WTC11 (cell line): ENCODE results near the gene SPI1. TPM values are rescaled to one million over a fixed set of nuclear protein-coding genes. Genes with fewer than 3 reads are reported as not detected.

Experiments used
- ATAC-seq: fragments of 200-7000 bp; cut with Tn5 transposase; 2 replicates; pipeline ENCODE4 v1.10.0; 2021; ENCODE audit warnings: mild to moderate bottlenecking, moderate library complexity
- CTCF ChIA-PET: fragments of 300-600 bp; sonication (Branson Sonifier 250); formaldehyde crosslinking; loops from one replicate; lab custom pipeline; 2021; ENCODE audit warnings: antibody characterized with exemption; lab: Charles Lee
- POLR2A ChIA-PET: fragments of 350-600 bp; sonication (Branson Sonifier 250); formaldehyde crosslinking; loops from one replicate; lab custom pipeline; 2021; ENCODE audit warnings: antibody characterized with exemption; lab: Charles Lee
- DNase-seq: peaks from one replicate; pipeline ENCODE4 v3.0.0; 2021; ENCODE audit warnings: low spot score
- H3K27ac Mint-ChIP-seq: 2 replicates; pipeline ENCODE4 v1.8.0; 2021; ENCODE audit warnings: mixed read lengths
- H3K27me3 Mint-ChIP-seq: 2 replicates; pipeline ENCODE4 v1.8.0; 2021; ENCODE audit warnings: low read depth, mild to moderate bottlenecking, moderate library complexity, mixed read lengths
- H3K36me3 Mint-ChIP-seq: 2 replicates; pipeline ENCODE4 v1.8.0; 2021; ENCODE audit warnings: mixed read lengths
- H3K4me1 Mint-ChIP-seq: 2 replicates; pipeline ENCODE4 v1.8.0; 2022; ENCODE audit warnings: mixed read lengths
- H3K4me3 Mint-ChIP-seq: 2 replicates; pipeline ENCODE4 v1.8.0; 2021; ENCODE audit warnings: mild to moderate bottlenecking, moderate library complexity, mixed read lengths
- H3K9me3 Mint-ChIP-seq: 2 replicates; pipeline ENCODE4 v1.8.0; 2021; ENCODE audit warnings: mixed read lengths
- AFF4 ChIP-seq: sonication (generic); formaldehyde crosslinking; IDR thresholded peaks from 2 replicates; pipeline ENCODE4 v1.8.1; 2023; ENCODE audit warnings: mild to moderate bottlenecking, missing genetic modification reagents, borderline replicate concordance
- NFE2L1 ChIP-seq: sonication (generic); formaldehyde crosslinking; IDR thresholded peaks from 2 replicates; pipeline ENCODE4 v1.8.1; 2023; ENCODE audit warnings: missing genetic modification reagents
- NR1H2 ChIP-seq: sonication (generic); formaldehyde crosslinking; IDR thresholded peaks from 2 replicates; pipeline ENCODE4 v1.9.0; 2021; ENCODE audit warnings: mild to moderate bottlenecking, moderate library complexity, missing genetic modification reagents
- PRDM15 ChIP-seq: sonication (generic); formaldehyde crosslinking; IDR thresholded peaks from 2 replicates; pipeline ENCODE4 v1.8.0; 2022; ENCODE audit warnings: missing genetic modification reagents
- RELA ChIP-seq: sonication (generic); formaldehyde crosslinking; IDR thresholded peaks from 2 replicates; pipeline ENCODE4 v1.8.1; 2022; ENCODE audit warnings: missing genetic modification reagents, mild to moderate bottlenecking, borderline replicate concordance
- SMAD4 ChIP-seq: sonication (generic); formaldehyde crosslinking; IDR thresholded peaks from 2 replicates; pipeline ENCODE4 v1.8.0; 2022; ENCODE audit warnings: mild to moderate bottlenecking, missing genetic modification reagents
- ZBTB21 ChIP-seq: sonication (generic); formaldehyde crosslinking; IDR thresholded peaks from 2 replicates; pipeline ENCODE4 v1.8.1; 2023; ENCODE audit warnings: mild to moderate bottlenecking, missing genetic modification reagents, borderline replicate concordance
- ZNF121 ChIP-seq: sonication (generic); formaldehyde crosslinking; IDR thresholded peaks from 2 replicates; pipeline ENCODE4 v1.8.0; 2023; ENCODE audit warnings: missing genetic modification reagents
- ZNF396 ChIP-seq: fragments of 250-450 bp; sonication (Bioruptor Pico); IDR thresholded peaks from 2 replicates; pipeline ENCODE4 v1.8.0; 2021; ENCODE audit warnings: mild to moderate bottlenecking, moderate library complexity, borderline replicate concordance
- total RNA-seq: library from RNA; stranded (reverse); gene quantifications from 3 replicates; pipeline ENCODE4 v1.2.3, GENCODE V29; 2021
- TF ChIP-seq, protein P1 (sequence below): sonication (generic); formaldehyde crosslinking; IDR thresholded peaks from 2 replicates; pipeline ENCODE4 v1.8.0; 2022; ENCODE audit warnings: mild to moderate bottlenecking, missing genetic modification reagents
- TF ChIP-seq, protein P2 (sequence below): sonication (generic); formaldehyde crosslinking; IDR thresholded peaks from 2 replicates; pipeline ENCODE4 v1.8.1; 2022; ENCODE audit warnings: mild to moderate bottlenecking, missing genetic modification reagents, moderate library complexity, borderline replicate concordance
- TF ChIP-seq, protein P3 (sequence below): sonication (generic); formaldehyde crosslinking; IDR thresholded peaks from 2 replicates; pipeline ENCODE4 v1.8.0; 2023; ENCODE audit warnings: mild to moderate bottlenecking, missing genetic modification reagents

SPI1 gene
- total RNA-seq, 1 experiment from 2014 or later: 0.59 TPM

GRCh38 chr11:47413908-47414684, 35.7 kb upstream of the SPI1 start (continued):
- no peak for TF ChIP-seq AFF4 (CRISPR knock-in tag)
- TF ChIP-seq NR1H2 (CRISPR knock-in tag): no peak
- no peak for TF ChIP-seq ZBTB21 (CRISPR knock-in tag)
- TF ChIP-seq PRDM15 (CRISPR knock-in tag): no peak
- TF ChIP-seq, protein P1, sequence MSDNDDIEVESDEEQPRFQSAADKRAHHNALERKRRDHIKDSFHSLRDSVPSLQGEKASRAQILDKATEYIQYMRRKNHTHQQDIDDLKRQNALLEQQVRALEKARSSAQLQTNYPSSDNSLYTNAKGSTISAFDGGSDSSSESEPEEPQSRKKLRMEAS (CRISPR knock-in tag): no peak
- no peak for TF ChIP-seq NFE2L1
- TF ChIP-seq, protein P2, sequence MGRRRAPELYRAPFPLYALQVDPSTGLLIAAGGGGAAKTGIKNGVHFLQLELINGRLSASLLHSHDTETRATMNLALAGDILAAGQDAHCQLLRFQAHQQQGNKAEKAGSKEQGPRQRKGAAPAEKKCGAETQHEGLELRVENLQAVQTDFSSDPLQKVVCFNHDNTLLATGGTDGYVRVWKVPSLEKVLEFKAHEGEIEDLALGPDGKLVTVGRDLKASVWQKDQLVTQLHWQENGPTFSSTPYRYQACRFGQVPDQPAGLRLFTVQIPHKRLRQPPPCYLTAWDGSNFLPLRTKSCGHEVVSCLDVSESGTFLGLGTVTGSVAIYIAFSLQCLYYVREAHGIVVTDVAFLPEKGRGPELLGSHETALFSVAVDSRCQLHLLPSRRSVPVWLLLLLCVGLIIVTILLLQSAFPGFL (CRISPR knock-in tag): no peak

- peaks cover 15% of the 10 kb centered on the region; the same call in 1 of the 2 replicates for H3K36me3 Mint-ChIP-seq
- H3K4me3 Mint-ChIP-seq: no peak overlapping the region
- H3K9me3 Mint-ChIP-seq: no peaks in the 10 kb centered on the region
- H3K27me3 Mint-ChIP-seq: no peaks in the 10 kb centered on the region
- ChIA-PET CTCF (interaction anchor here (1.5 to 2.2 kb wide), 3 partner anchors 11 to 154 kb away, joined by 6 to 16 read pairs (median 7); no protein-coding TSS in a partner anchor), POLR2A (no interaction called here)
- DNase-seq: no peak
- no peak for ATAC-seq
- H3K4me1 Mint-ChIP-seq: peaks cover 4% of the 10 kb centered on the region
- no peak for TF ChIP-seq ZNF121 (CRISPR knock-in tag)
- TF ChIP-seq RELA (CRISPR knock-in tag): no peak
- TF ChIP-seq, protein P3, sequence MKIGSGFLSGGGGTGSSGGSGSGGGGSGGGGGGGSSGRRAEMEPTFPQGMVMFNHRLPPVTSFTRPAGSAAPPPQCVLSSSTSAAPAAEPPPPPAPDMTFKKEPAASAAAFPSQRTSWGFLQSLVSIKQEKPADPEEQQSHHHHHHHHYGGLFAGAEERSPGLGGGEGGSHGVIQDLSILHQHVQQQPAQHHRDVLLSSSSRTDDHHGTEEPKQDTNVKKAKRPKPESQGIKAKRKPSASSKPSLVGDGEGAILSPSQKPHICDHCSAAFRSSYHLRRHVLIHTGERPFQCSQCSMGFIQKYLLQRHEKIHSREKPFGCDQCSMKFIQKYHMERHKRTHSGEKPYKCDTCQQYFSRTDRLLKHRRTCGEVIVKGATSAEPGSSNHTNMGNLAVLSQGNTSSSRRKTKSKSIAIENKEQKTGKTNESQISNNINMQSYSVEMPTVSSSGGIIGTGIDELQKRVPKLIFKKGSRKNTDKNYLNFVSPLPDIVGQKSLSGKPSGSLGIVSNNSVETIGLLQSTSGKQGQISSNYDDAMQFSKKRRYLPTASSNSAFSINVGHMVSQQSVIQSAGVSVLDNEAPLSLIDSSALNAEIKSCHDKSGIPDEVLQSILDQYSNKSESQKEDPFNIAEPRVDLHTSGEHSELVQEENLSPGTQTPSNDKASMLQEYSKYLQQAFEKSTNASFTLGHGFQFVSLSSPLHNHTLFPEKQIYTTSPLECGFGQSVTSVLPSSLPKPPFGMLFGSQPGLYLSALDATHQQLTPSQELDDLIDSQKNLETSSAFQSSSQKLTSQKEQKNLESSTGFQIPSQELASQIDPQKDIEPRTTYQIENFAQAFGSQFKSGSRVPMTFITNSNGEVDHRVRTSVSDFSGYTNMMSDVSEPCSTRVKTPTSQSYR (CRISPR knock-in tag): no peak
- no peak for TF ChIP-seq ZNF396 (CRISPR knock-in tag)
- no peak for TF ChIP-seq SMAD4 (CRISPR knock-in tag)
- TF ChIP-seq, all 79 proteins: peak for 0
- H3K27ac Mint-ChIP-seq: no peak overlapping the region
These were observed 35.0 kb upstream of the SPI1 start for GRCh38 chr11:47413351-47413750.
